Smooth muscle cell (in vitro differentiated cells): ENCODE data around the gene COL25A1. TPM values are rescaled to one million over a fixed set of nuclear protein-coding genes. Genes with fewer than 3 reads are reported as not detected.
A peak's percentile ranks its signal among the peaks of the same experiment; 100 is the strongest.

Experiments
- DNase-seq: peaks from one replicate; lab custom pipeline; 2025; ENCODE audit not compliant: unreplicated experiment; lab: John Stamatoyannopoulos, UW
- H2AFZ ChIP-seq: fragments of 200-600 bp; sonication (generic); 2 replicates; pipeline ENCODE4 v1.6.0; 2016; ENCODE audit warnings: antibody characterized with exemption, low read depth, mild to moderate bottlenecking
- H3F3A ChIP-seq: fragments of 200-600 bp; sonication (generic); 2 replicates; pipeline ENCODE4 v1.6.0; 2017; ENCODE audit warnings: antibody characterized with exemption, low read depth
- H3K27ac ChIP-seq: fragments of 200-600 bp; sonication (generic); 2 replicates; pipeline ENCODE4 v1.5.1; 2016; ENCODE audit warnings: low read depth, mild to moderate bottlenecking
- H3K27me3 ChIP-seq: fragments of 200-600 bp; sonication (generic); 2 replicates; pipeline ENCODE4 v1.6.1; 2016; ENCODE audit warnings: low read depth, mild to moderate bottlenecking
- H3K36me3 ChIP-seq: fragments of 200-600 bp; sonication (generic); 2 replicates; pipeline ENCODE4 v1.5.1; 2016; ENCODE audit warnings: low read depth
- H3K4me1 ChIP-seq: fragments of 200-600 bp; sonication (generic); 2 replicates; pipeline ENCODE4 v1.5.1; 2016; ENCODE audit warnings: low read depth
- H3K4me2 ChIP-seq: fragments of 200-600 bp; sonication (generic); 2 replicates; pipeline ENCODE4 v1.6.0; 2016; ENCODE audit warnings: mild to moderate bottlenecking
- H3K4me3 ChIP-seq: fragments of 200-600 bp; sonication (generic); 2 replicates; pipeline ENCODE4 v1.5.1; 2016; ENCODE audit warnings: mild to moderate bottlenecking
- H3K79me2 ChIP-seq: fragments of 200-600 bp; sonication (generic); 2 replicates; pipeline ENCODE4 v1.6.0; 2016; ENCODE audit warnings: low read depth, mild to moderate bottlenecking
- H3K9ac ChIP-seq: fragments of 200-600 bp; sonication (generic); 2 replicates; pipeline ENCODE4 v1.6.0; 2016; ENCODE audit warnings: low read depth
- H3K9me3 ChIP-seq: fragments of 200-600 bp; sonication (generic); replicated peaks from 2 replicates; pipeline ENCODE4 v1.5.1; 2016; ENCODE audit warnings: low read depth
- H4K20me1 ChIP-seq: fragments of 200-600 bp; sonication (generic); 2 replicates; pipeline ENCODE4 v1.6.0; 2016; ENCODE audit warnings: low read depth
- CTCF ChIP-seq: fragments of 200-600 bp; sonication (generic); IDR thresholded peaks from 2 replicates; pipeline ENCODE4 v1.5.1; 2017; ENCODE audit warnings: borderline replicate concordance, mild to moderate bottlenecking, antibody characterized with exemption; ENCODE audit not compliant: insufficient read depth, poor library complexity, severe bottlenecking
- WGBS: methylation state at CpG from one replicate; pipeline ENCODE4 v1.1.7; 2016; ENCODE audit warnings: low lambda C conversion rate; 5-methylcytosine and 5-hydroxymethylcytosine counted together
- polyA plus RNA-seq: library from polyadenylated mRNA; unstranded; fragments of >200 nt; fragmentation: Nextera tagmentation; extraction: Ambion mirVana; gene quantifications from 2 replicates; pipeline ENCODE4 v1.2.1, GENCODE V29; 2016
- total RNA-seq: library from RNA; depleted of rRNA; stranded (reverse); fragments of >200 nt; gene quantifications from 2 replicates; pipeline ENCODE4 v1.2.3, GENCODE V29; 2014

Gene COL25A1
- total and polyA plus RNA-seq, 2 experiments from 2014 or later, result 2.9 to 4.7 TPM

DNA sequence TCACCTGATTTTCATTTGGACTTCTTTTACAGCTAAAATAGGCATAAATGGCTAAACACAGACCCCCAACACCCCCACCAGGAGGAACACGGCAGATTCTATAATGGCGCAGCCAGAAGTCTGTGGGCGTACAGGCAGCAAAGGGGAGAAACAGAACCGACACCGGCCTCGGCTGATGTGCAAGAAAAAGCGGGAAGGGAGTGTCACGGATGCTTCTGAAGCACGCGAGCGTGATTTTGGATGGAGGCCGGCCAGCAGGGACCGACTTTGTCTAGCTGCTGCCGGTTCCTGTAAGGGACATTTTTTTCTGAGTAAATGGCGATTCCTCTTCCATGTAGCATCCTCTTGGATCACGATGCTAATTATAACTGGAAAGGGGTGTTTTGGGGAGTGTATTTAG is 514.7 kb downstream of the COL25A1 start:
- Histone ChIP-seq H3K4me3 (no peak overlapping the region), H4K20me1 (no peaks in the 10 kb centered on the region), H3K79me2 (no peaks in the 10 kb centered on the region), H3K27me3 (no peaks in the 10 kb centered on the region), H3K36me3 (no peaks in the 10 kb centered on the region), H2AFZ (no peak overlapping the region), H3K27ac (no peak overlapping the region), H3K4me1 (no peaks in the 10 kb centered on the region), H3K9me3 (no peaks in the 10 kb centered on the region), H3K9ac (no peak overlapping the region), H3K4me2 (no peak overlapping the region), H3F3A (no peaks in the 10 kb centered on the region)
- no peak for TF ChIP-seq CTCF
- no peak for DNase-seq
- 95% methylated on average over 16 of the region's 16 CpGs for WGBS

DNA sequence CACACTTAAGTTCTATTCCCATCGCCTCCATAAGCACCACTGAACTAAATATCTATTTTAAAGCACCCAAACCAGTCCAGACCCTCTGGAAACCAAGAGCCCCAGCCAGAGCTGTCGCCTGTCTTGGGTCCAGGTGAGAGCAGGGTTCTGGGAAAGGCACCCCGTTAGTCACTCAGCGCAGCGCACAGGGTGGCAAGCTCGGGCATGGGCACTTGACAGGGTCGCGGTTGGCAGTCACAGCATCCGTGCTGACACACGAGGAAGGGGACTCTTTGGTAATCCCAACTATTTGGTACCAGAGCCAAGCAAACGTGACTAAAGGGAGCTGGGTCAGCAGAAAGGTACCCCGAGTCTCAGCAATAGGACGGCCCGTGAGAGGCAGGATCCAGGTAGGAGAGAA is 515.4 kb downstream of the COL25A1 start:
- Histone ChIP-seq H3K4me2 (no peak overlapping the region), H3K27me3 (no peaks in the 10 kb centered on the region), H3K4me1 (no peaks in the 10 kb centered on the region), H3K9me3 (no peaks in the 10 kb centered on the region), H3K9ac (no peak overlapping the region), H2AFZ (no peak overlapping the region), H4K20me1 (no peaks in the 10 kb centered on the region), H3F3A (no peaks in the 10 kb centered on the region), H3K27ac (no peak overlapping the region), H3K36me3 (no peaks in the 10 kb centered on the region), H3K79me2 (no peaks in the 10 kb centered on the region), H3K4me3 (no peak overlapping the region)
- no peak for TF ChIP-seq CTCF
- DNase-seq, result no peak
- WGBS, result 92% methylated on average over 14 of the region's 14 CpGs

DNA sequence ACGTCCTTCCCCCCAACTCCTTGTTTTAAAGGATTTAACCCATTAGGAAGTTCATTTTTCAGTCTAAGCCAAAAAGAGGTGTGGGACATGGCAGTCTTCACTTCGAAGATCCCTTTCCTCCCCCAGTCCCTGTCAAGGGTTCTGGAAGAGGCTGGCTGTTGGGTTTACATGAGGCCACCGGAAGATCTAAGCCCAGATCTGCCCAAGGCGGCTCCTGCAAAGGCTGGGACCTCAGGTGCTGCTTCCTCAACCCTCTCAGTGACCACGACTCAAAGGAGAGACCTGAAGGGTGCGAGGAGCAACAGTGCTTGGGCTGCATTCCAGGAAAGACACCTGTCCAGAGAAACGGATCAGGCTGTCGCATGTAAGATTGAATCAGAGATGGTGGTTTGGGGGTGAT is 516.1 kb downstream of the COL25A1 start:
- Histone ChIP-seq H3K36me3 (no peaks in the 10 kb centered on the region), H3K27ac (no peak overlapping the region), H4K20me1 (no peaks in the 10 kb centered on the region), H3K9ac (no peak overlapping the region), H3K4me1 (no peaks in the 10 kb centered on the region), H3F3A (no peaks in the 10 kb centered on the region), H3K27me3 (no peaks in the 10 kb centered on the region), H3K4me2 (no peak overlapping the region), H3K9me3 (no peaks in the 10 kb centered on the region), H3K4me3 (no peak overlapping the region), H3K79me2 (no peaks in the 10 kb centered on the region), H2AFZ (no peak overlapping the region)
- DNase-seq, result no peak
- 92% methylated on average over 8 of the region's 8 CpGs for WGBS
- TF ChIP-seq CTCF, result no peak

GRCh38 chr4:108783665-108784463 is 518.6 kb downstream of the COL25A1 start:
- Histone ChIP-seq H4K20me1 (no peaks in the 10 kb centered on the region), H3K9ac (no peak overlapping the region), H3K4me1 (no peaks in the 10 kb centered on the region), H3F3A (no peaks in the 10 kb centered on the region), H3K79me2 (no peaks in the 10 kb centered on the region), H2AFZ (no peak overlapping the region), H3K36me3 (no peaks in the 10 kb centered on the region), H3K4me3 (no peak overlapping the region), H3K4me2 (no peak overlapping the region), H3K27me3 (peaks cover 7% of the 10 kb centered on the region), H3K9me3 (no peaks in the 10 kb centered on the region), H3K27ac (no peak overlapping the region)
- TF ChIP-seq CTCF, result peak; percentile 25
- 81% methylated on average over 3 of the region's 3 CpGs for WGBS
- DNase-seq, result no peak
